ENCODE data around the gene PRRX1. TPM values are rescaled to one million over a fixed set of nuclear protein-coding genes. Genes with fewer than 3 reads are reported as not detected.

Gene PRRX1
- total RNA-seq, 1 donor from 2014 or later = 0.26 TPM

DNA sequence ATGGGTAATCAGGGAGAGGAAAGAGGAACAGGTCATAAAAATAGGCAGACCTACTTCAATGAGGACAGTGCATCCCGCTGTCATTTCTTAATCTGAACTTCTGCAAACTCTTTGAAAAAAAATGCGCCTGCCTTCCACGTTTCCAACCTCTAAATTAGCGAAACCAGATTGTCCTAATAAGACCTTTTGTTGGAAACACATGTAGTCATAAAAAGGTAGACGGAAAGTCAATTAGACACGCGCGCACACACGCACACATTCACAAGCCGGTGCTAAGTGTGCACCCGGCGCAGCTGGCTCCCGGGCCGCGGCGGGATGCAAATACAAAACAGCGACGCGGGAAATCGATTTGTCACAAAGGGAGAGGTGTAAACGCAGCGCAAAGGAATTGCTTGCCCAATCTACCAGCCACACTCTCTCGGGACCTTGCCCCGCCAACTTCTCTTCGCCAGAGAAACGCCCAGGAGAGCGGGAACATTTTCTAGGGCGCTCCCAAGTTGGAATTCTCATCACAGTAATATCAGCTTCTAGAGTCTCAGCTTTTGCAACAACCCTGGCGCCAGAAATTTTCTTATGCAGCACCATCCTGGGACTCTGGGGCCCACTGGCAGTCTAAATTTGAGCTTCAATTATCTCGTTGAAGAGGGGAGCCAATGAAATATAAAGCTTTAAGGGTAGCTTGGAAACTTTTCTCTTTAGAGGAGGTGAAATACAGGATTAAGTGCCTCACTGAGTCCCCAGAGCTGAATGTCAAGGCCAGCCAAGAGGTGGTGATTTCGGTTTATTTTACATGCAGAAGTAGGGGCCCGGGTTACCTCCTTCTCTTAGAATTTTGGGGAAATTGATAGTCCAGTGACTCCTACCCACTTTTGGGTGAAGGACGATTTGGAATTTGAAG, 4.5 kb downstream of the PRRX1 start:
- Histone ChIP-seq H3K4me3 (ENCODE audit: low read depth, low read length) (no peak overlapping the region), H3K36me3 (ENCODE audit: control insufficient read depth, insufficient read depth, low read length) (no peaks in the 10 kb centered on the region), H3K27me3 (ENCODE audit: control insufficient read depth, insufficient read depth, low read length) (peaks cover 33% of the 10 kb centered on the region)
- DNase-seq (ENCODE audit: low read depth) = no peak
- no peak for FAIRE-seq
- TF ChIP-seq, protein P1, sequence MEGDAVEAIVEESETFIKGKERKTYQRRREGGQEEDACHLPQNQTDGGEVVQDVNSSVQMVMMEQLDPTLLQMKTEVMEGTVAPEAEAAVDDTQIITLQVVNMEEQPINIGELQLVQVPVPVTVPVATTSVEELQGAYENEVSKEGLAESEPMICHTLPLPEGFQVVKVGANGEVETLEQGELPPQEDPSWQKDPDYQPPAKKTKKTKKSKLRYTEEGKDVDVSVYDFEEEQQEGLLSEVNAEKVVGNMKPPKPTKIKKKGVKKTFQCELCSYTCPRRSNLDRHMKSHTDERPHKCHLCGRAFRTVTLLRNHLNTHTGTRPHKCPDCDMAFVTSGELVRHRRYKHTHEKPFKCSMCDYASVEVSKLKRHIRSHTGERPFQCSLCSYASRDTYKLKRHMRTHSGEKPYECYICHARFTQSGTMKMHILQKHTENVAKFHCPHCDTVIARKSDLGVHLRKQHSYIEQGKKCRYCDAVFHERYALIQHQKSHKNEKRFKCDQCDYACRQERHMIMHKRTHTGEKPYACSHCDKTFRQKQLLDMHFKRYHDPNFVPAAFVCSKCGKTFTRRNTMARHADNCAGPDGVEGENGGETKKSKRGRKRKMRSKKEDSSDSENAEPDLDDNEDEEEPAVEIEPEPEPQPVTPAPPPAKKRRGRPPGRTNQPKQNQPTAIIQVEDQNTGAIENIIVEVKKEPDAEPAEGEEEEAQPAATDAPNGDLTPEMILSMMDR (IDR thresholded peaks at IDR 0.05; ENCODE audit: insufficient read depth, low read length, severe bottlenecking) = no peak

DNA sequence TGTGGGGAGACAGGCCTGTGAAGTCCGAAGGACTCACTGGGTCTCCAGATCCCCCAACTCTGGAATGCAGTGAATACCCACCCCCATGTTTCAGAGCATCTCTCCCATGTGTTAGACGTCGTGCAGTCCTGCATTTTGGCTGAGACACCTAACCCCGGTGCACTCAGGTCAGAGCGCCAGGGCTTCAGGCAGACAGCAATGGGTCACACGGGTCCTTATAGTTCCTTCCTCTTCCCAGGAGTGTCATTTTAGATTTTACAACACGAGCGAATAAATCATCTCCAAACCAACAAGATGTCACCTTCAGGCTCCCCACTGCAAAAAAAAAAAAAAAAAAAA, 5.1 kb downstream of the PRRX1 start:
- FAIRE-seq = no peak
- no peaks in the 10 kb centered on the region for H3K36me3 ChIP-seq (ENCODE audit: control insufficient read depth, insufficient read depth, low read length)
- no peak overlapping the region for H3K4me3 ChIP-seq (ENCODE audit: low read depth, low read length)
- TF ChIP-seq, protein P1 (IDR thresholded peaks at IDR 0.05; ENCODE audit: insufficient read depth, low read length, severe bottlenecking) = no peak
- DNase-seq (ENCODE audit: low read depth) = no peak
- peaks cover 32% of the 10 kb centered on the region for H3K27me3 ChIP-seq (ENCODE audit: control insufficient read depth, insufficient read depth, low read length)

DNA sequence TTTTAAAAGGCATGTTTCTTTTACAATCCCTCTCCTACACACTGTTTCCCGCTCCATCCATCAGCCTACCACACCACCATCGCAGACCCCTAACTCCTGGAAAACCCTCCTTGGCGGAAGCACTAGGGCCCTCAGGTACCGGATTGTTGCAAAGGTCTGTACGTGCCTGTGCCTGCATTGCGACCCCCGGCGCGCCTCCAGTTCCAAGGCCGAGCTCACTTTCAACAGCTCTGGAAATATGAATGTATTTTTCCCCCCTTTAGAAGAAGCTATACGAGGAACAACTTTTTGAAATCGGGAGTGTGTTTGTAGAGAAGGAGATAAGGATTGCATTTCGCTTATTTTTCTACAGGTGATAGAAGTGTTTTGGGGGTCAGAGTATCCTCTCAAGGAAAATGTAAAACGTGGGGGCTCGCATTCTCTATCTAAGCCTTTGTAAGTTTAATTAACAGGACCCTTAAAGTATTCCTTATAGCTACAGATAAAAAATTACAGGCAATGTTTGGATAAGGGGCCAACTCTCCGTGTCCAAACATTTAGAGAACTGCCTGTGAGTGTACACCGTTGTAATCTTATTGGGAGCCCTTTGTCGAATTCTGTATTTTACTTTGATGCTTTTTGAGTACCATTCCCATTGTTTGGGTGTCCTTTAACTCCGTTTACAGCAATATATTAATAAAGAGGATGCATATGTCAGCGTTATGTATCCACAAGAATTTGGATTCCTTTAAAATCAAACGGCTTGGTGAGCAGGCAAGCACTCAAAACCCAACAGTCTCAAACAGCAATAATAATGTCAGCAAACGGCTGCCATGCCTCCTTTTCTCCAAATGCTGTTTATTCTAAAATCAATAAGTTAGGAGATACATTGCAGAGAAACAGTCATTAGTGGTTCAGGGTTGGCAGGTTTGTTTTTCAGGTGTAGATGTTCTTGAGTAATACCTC, 5.9 kb downstream of the PRRX1 start:
- TF ChIP-seq, protein P1 (IDR thresholded peaks at IDR 0.05; ENCODE audit: insufficient read depth, low read length, severe bottlenecking) = no peak
- no peak for FAIRE-seq
- no peak overlapping the region for H3K4me3 ChIP-seq (ENCODE audit: low read depth, low read length)
- no peak for DNase-seq (ENCODE audit: low read depth)
- no peaks in the 10 kb centered on the region for H3K36me3 ChIP-seq (ENCODE audit: control insufficient read depth, insufficient read depth, low read length)
- H3K27me3 ChIP-seq (ENCODE audit: control insufficient read depth, insufficient read depth, low read length) = peaks cover 26% of the 10 kb centered on the region

DNA sequence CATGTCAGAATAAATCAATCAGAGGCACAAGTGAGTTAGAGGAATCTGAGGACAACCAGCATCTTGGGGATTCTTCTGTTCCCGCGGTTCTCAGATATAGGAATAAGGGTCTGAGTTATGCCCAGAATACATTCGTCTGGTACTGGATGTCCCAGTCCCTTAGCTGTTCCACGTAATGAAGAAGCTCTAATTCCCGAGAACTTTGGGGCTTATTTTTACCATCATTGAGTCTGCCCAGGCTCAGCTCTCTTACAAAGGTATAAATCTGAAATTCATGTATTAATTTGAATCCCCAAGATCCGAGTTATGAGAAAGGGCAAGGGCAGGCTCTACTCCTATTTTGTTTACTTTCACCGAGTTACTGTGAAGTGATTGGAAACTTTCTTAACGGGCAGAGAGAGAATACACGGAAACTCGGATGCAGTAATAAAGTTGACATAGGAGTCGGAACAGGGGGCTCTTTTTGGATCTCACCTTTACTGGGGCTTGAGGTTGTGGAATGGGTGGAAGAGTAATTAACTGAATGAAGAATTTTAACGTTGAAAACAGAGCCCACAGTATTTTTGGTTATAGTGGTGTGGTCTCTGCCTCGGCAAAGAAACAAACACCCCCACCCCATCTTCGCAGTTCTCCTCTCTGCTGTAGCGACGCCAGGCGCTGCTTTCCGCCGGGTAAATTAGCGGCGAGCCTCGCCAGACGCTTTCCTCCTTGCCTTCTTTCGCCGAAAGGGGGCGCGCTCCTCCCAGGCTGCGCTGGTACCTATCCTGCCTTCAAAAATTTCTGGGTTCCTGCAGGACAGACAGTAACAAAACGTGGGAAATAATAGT, 7.1 kb downstream of the PRRX1 start:
- DNase-seq (ENCODE audit: low read depth) (no peak), FAIRE-seq (no peak)
- Histone ChIP-seq H3K27me3 (ENCODE audit: control insufficient read depth, insufficient read depth, low read length) (peaks cover 19% of the 10 kb centered on the region), H3K4me3 (ENCODE audit: low read depth, low read length) (no peak overlapping the region), H3K36me3 (ENCODE audit: control insufficient read depth, insufficient read depth, low read length) (no peaks in the 10 kb centered on the region)
- TF ChIP-seq, protein P1 (IDR thresholded peaks at IDR 0.05; ENCODE audit: insufficient read depth, low read length, severe bottlenecking) = peak; percentile 74

DNA sequence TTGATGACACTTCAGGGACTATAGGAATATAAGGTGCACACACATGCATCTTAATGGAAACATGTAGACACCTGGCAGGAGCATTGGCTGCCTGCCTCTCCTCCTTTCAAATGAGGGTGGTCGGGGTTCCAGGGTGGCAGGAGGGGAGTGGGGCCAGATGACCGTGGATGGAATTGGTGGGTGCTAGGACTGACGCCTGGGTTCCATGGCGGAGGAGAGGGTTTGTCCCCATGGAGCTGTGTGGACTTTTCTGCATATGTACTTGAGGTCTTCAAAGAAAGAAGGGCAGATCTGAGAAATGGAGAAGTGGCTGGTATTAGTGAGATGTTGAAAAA, 7.7 kb downstream of the PRRX1 start:
- peaks cover 17% of the 10 kb centered on the region for H3K27me3 ChIP-seq (ENCODE audit: control insufficient read depth, insufficient read depth, low read length)
- TF ChIP-seq, protein P1 (IDR thresholded peaks at IDR 0.05; ENCODE audit: insufficient read depth, low read length, severe bottlenecking) = no peak
- DNase-seq (ENCODE audit: low read depth) (no peak), FAIRE-seq (no peak)
- no peaks in the 10 kb centered on the region for H3K36me3 ChIP-seq (ENCODE audit: control insufficient read depth, insufficient read depth, low read length)
- no peak overlapping the region for H3K4me3 ChIP-seq (ENCODE audit: low read depth, low read length)

Measured in bronchial epithelial cell (primary cell).